Measurements from ENCODE around the gene CSK. TPM values are rescaled to one million over a fixed set of nuclear protein-coding genes. Genes with fewer than 3 reads are reported as not detected.

CSK gene
- total and polyA plus RNA-seq, 2 experiments from 2014 or later: 13.6 to 27.5 TPM

DNA sequence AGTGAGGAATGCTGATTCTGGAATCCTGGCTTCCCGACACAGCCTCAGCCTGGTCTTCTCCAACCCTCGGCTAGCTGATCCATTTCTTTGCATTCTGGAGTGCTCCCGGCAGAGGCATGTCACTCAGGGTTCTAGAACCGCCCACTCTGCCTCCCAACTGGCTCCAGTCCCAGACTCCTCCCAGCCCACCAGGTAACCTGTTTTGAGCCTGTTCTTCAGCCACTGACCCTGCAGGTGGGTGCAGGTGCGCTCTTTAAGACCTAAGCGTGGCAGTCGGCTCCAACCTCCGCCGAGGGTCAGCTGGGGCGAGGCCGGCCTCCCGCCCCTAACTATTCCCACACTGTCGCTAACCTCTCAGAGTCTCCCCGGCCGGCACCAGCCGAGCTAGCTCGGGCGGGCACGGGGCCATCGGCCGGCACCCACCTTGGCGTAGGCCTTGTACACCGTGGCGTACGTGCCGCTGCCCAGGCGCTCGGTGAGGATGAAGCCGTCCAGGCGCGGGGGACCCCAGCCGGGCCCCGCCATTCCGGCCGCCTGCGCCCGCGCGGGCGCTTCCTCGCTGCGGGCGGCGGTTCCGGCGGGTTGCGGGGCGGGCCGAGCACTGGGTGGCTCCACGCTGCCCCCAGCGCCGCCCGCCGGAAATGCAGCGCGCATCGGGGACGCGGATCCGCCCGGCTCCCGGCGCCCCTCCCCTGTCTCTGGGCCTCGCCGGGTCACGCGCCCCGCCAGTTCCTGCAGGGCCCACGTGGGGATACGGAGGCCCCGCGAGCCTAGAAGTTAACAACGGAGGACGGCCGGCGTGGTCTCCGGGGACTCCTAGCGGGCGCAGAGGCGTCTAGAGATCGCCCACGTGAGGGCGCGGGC lies 60.9 kb downstream of the CSK start, which contains the start of gene ULK3:
Gene ULK3 (minus strand): TSS at position 576 of the 864 bp plus-strand sequence. CDS start 51 bp downstream, at position 525.
- peaks cover 16% of the 10 kb centered on the region for H3K27me3 Mint-ChIP-seq (ENCODE audit: insufficient read depth, low read depth, poor library complexity)

More for the DNA sequence above, 60.9 kb downstream of the CSK start, which contains the start of gene ULK3:
- H3K36me3 ChIP-seq (ENCODE audit: insufficient read depth): no peaks in the 10 kb centered on the region; the same call in 1 of the 2 replicates
- Mint-ChIP-seq H3K9me3 (no peaks in the 10 kb centered on the region), H3K4me1 (peaks cover 22% of the 10 kb centered on the region), H3K36me3 (ENCODE audit: low read depth) (peaks cover 20% of the 10 kb centered on the region), H3K27ac (peak within 1 kb of the TSS; percentile 97), H3K4me3 (peak within 1 kb of the TSS; percentile 91)
- peak; percentile 83 for ATAC-seq
- H3K27ac ChIP-seq (ENCODE audit: low read depth): peak within 1 kb of the TSS; percentile 95
- peak within 1 kb of the TSS; percentile 88 for H3K4me2 ChIP-seq
- H3F3A ChIP-seq (replicated peaks; ENCODE audit: low read depth): 0 out of 2 replicates have a peak, but pooled peaks cover 5% of the 10 kb centered on the region
- peak within 1 kb of the TSS; percentile 96 for H2AFZ ChIP-seq
- no peaks in the 10 kb centered on the region; the same call in 1 of the 2 replicates for H4K20me1 ChIP-seq (replicated peaks; ENCODE audit: insufficient read depth)
- DNase-seq (ENCODE audit: low spot score): peak; percentile 98
- H3K27me3 ChIP-seq (ENCODE audit: insufficient read depth): no peaks in the 10 kb centered on the region
- TF ChIP-seq, protein P1, sequence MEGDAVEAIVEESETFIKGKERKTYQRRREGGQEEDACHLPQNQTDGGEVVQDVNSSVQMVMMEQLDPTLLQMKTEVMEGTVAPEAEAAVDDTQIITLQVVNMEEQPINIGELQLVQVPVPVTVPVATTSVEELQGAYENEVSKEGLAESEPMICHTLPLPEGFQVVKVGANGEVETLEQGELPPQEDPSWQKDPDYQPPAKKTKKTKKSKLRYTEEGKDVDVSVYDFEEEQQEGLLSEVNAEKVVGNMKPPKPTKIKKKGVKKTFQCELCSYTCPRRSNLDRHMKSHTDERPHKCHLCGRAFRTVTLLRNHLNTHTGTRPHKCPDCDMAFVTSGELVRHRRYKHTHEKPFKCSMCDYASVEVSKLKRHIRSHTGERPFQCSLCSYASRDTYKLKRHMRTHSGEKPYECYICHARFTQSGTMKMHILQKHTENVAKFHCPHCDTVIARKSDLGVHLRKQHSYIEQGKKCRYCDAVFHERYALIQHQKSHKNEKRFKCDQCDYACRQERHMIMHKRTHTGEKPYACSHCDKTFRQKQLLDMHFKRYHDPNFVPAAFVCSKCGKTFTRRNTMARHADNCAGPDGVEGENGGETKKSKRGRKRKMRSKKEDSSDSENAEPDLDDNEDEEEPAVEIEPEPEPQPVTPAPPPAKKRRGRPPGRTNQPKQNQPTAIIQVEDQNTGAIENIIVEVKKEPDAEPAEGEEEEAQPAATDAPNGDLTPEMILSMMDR (conservative IDR thresholded peaks at IDR 0.05; ENCODE audit: low read depth in 2 of 2): peak; percentile 33 to 53
- TF ChIP-seq POLR2AphosphoS5 (IDR thresholded peaks at IDR 0.05; ENCODE audit: low read depth) (peak; percentile 92), STAT1 (IDR thresholded peaks at IDR 0.05; ENCODE audit: unreplicated experiment) (no peak), EZH2phosphoT487 (IDR thresholded peaks at IDR 0.05; ENCODE audit: unreplicated experiment) (no peak), CREB1 (CRISPR knock-in tag; IDR thresholded peaks at IDR 0.05; ENCODE audit: low read depth) (0 out of 2 replicates have a peak, but pooled peaks have one; percentile 34)
- TF ChIP-seq, protein P2, sequence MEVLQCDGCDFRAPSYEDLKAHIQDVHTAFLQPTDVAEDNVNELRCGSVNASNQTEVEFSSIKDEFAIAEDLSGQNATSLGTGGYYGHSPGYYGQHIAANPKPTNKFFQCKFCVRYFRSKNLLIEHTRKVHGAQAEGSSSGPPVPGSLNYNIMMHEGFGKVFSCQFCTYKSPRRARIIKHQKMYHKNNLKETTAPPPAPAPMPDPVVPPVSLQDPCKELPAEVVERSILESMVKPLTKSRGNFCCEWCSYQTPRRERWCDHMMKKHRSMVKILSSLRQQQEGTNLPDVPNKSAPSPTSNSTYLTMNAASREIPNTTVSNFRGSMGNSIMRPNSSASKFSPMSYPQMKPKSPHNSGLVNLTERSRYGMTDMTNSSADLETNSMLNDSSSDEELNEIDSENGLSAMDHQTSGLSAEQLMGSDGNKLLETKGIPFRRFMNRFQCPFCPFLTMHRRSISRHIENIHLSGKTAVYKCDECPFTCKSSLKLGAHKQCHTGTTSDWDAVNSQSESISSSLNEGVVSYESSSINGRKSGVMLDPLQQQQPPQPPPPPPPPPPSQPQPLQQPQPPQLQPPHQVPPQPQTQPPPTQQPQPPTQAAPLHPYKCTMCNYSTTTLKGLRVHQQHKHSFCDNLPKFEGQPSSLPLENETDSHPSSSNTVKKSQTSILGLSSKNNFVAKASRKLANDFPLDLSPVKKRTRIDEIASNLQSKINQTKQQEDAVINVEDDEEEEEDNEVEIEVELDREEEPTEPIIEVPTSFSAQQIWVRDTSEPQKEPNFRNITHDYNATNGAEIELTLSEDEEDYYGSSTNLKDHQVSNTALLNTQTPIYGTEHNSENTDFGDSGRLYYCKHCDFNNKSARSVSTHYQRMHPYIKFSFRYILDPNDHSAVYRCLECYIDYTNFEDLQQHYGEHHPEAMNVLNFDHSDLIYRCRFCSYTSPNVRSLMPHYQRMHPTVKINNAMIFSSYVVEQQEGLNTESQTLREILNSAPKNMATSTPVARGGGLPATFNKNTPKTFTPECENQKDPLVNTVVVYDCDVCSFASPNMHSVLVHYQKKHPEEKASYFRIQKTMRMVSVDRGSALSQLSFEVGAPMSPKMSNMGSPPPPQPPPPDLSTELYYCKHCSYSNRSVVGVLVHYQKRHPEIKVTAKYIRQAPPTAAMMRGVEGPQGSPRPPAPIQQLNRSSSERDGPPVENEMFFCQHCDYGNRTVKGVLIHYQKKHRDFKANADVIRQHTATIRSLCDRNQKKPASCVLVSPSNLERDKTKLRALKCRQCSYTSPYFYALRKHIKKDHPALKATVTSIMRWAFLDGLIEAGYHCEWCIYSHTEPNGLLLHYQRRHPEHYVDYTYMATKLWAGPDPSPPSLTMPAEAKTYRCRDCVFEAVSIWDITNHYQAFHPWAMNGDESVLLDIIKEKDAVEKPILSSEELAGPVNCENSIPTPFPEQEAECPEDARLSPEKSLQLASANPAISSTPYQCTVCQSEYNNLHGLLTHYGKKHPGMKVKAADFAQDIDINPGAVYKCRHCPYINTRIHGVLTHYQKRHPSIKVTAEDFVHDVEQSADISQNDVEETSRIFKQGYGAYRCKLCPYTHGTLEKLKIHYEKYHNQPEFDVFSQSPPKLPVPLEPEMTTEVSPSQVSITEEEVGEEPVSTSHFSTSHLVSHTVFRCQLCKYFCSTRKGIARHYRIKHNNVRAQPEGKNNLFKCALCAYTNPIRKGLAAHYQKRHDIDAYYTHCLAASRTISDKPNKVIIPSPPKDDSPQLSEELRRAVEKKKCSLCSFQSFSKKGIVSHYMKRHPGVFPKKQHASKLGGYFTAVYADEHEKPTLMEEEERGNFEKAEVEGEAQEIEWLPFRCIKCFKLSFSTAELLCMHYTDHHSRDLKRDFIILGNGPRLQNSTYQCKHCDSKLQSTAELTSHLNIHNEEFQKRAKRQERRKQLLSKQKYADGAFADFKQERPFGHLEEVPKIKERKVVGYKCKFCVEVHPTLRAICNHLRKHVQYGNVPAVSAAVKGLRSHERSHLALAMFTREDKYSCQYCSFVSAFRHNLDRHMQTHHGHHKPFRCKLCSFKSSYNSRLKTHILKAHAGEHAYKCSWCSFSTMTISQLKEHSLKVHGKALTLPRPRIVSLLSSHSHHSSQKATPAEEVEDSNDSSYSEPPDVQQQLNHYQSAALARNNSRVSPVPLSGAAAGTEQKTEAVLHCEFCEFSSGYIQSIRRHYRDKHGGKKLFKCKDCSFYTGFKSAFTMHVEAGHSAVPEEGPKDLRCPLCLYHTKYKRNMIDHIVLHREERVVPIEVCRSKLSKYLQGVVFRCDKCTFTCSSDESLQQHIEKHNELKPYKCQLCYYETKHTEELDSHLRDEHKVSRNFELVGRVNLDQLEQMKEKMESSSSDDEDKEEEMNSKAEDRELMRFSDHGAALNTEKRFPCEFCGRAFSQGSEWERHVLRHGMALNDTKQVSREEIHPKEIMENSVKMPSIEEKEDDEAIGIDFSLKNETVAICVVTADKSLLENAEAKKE (CRISPR knock-in tag; IDR thresholded peaks at IDR 0.05): no peak
- H3K4me3 ChIP-seq: peak within 1 kb of the TSS; percentile 97
- no peaks in the 10 kb centered on the region for H3K79me2 ChIP-seq (replicated peaks; ENCODE audit: insufficient read depth)
- no peaks in the 10 kb centered on the region for H3K9me2 ChIP-seq (ENCODE audit: insufficient read depth)
- peaks cover 9% of the 10 kb centered on the region for H3K4me1 ChIP-seq (ENCODE audit: insufficient read depth)

Data from GM23338 (cell line).